ENCODE results near the gene MVB12B. TPM values are rescaled to one million over a fixed set of nuclear protein-coding genes. Genes with fewer than 3 reads are reported as not detected.

Gene MVB12B
- total RNA-seq, 1 donor from 2014 or later, result 2.5 TPM

GRCh38 chr9:126508928-126509327 lies 182.3 kb downstream of the MVB12B start:
- ATAC-seq, result no peak

- no peak for ATAC-seq
These were observed 183.1 kb downstream of the MVB12B start for GRCh38 chr9:126509718-126510117.

GRCh38 chr9:126510564-126510963 lies 183.9 kb downstream of the MVB12B start:
- no peak for ATAC-seq

- no peak for ATAC-seq
These were observed 184.8 kb downstream of the MVB12B start for GRCh38 chr9:126511411-126511810.

GRCh38 chr9:126513159-126514036 lies 186.8 kb downstream of the MVB12B start:
- peak; percentile 33 for ATAC-seq

- peak; percentile 59 for ATAC-seq
These were observed 187.6 kb downstream of the MVB12B start for GRCh38 chr9:126514037-126514821.

- no peak for ATAC-seq
These were observed 188.6 kb downstream of the MVB12B start for GRCh38 chr9:126515001-126515872.

- no peak for ATAC-seq
These were observed 189.4 kb downstream of the MVB12B start for GRCh38 chr9:126515873-126516505.

- ATAC-seq, result no peak
These were observed 189.9 kb downstream of the MVB12B start for GRCh38 chr9:126516561-126516935.

GRCh38 chr9:126516936-126517832 lies 190.6 kb downstream of the MVB12B start:
- peak; percentile 47 for ATAC-seq

- ATAC-seq, result no peak
These were observed 191.3 kb downstream of the MVB12B start for GRCh38 chr9:126517833-126518356.

- no peak for ATAC-seq
These were observed 192.1 kb downstream of the MVB12B start for GRCh38 chr9:126518763-126519162.

GRCh38 chr9:126519660-126520420 lies 193.2 kb downstream of the MVB12B start:
- ATAC-seq, result no peak

- ATAC-seq, result no peak
These were observed 193.8 kb downstream of the MVB12B start for GRCh38 chr9:126520453-126520852.

- no peak for ATAC-seq
These were observed 194.5 kb downstream of the MVB12B start for GRCh38 chr9:126521089-126521488.

- ATAC-seq, result no peak
These were observed 194.9 kb downstream of the MVB12B start for GRCh38 chr9:126521551-126521950.

GRCh38 chr9:126521976-126522590 lies 195.5 kb downstream of the MVB12B start:
- ATAC-seq, result peak; percentile 26

- ATAC-seq, result no peak
These were observed 196.2 kb downstream of the MVB12B start for GRCh38 chr9:126522612-126523356.

GRCh38 chr9:126523611-126524111 lies 197.0 kb downstream of the MVB12B start:
- ATAC-seq, result no peak

Data from esophagus mucosa (tissue), 1 donor.